Measurements from ENCODE around the gene CSNK1D.
A peak's percentile ranks its signal among the peaks of the same experiment; 100 is the strongest.

Gene CSNK1D

GRCh38 chr17:82248815-82249674, 24.5 kb downstream of the CSNK1D start:
- no peak for DNase-seq

GRCh38 chr17:82247856-82248671, 25.4 kb downstream of the CSNK1D start:
- no peak for DNase-seq

- DNase-seq: no peak
Measured at GRCh38 chr17:82247182-82247823, 26.2 kb downstream of the CSNK1D start.

GRCh38 chr17:82246365-82247181, 26.9 kb downstream of the CSNK1D start:
- DNase-seq: no peak

- DNase-seq: no peak
Measured at GRCh38 chr17:82246040-82246364, 27.5 kb downstream of the CSNK1D start.

- no peak for DNase-seq
Measured at GRCh38 chr17:82245134-82246039, 28.1 kb downstream of the CSNK1D start.

- DNase-seq: no peak
Measured at GRCh38 chr17:82244413-82245133, 28.9 kb downstream of the CSNK1D start.

GRCh38 chr17:82243648-82244412, 29.7 kb downstream of the CSNK1D start:
- DNase-seq: no peak

- peak; percentile 40 for DNase-seq
Measured at GRCh38 chr17:82242977-82243647, 30.4 kb downstream of the CSNK1D start.

- DNase-seq: no peak
Measured at GRCh38 chr17:82242698-82242976, 30.9 kb downstream of the CSNK1D start.

- no peak for DNase-seq
Measured at GRCh38 chr17:82241926-82242697, 31.4 kb downstream of the CSNK1D start.

GRCh38 chr17:82241183-82241925, 32.1 kb downstream of the CSNK1D start:
- DNase-seq: no peak

GRCh38 chr17:82240506-82241182, 32.9 kb downstream of the CSNK1D start:
- DNase-seq: no peak

- DNase-seq: peak; percentile 40
Measured at GRCh38 chr17:82239926-82240505, 33.5 kb downstream of the CSNK1D start.

- no peak for DNase-seq
Measured at GRCh38 chr17:82239401-82239925, 34.0 kb downstream of the CSNK1D start.

- DNase-seq: no peak
Measured at GRCh38 chr17:82238472-82239201, 34.9 kb downstream of the CSNK1D start.

Data from NCI-H446 treated with DMSO at 0.1 percent for 48 hours (cell line).